Right lobe of liver (tissue), 6 donors: ENCODE results near the gene KIF4A. TPM values are rescaled to one million over a fixed set of nuclear protein-coding genes. Genes with fewer than 3 reads are reported as not detected.

ENCODE experiments used
- ATAC-seq, 4 donors: fragments of 200-7000 bp; cut with Tn5 transposase; one replicate each; pipeline ENCODE4 v1.9.1; 2020; ENCODE audit warnings: mild to moderate bottlenecking in 4 of 4, moderate library complexity in 4 of 4
- DNase-seq, 3 donors: peaks; one replicate each; pipeline ENCODE4 v3.0.0-alpha.2; 2020
- H3K27ac ChIP-seq, 3 donors: fragments of 200-600 bp; one replicate each; pipeline ENCODE4 v1.8.0; 2022
- H3K27me3 ChIP-seq, 2 donors: fragments of 200-600 bp; one replicate each; pipeline ENCODE4 v1.8.0; 2022
- H3K36me3 ChIP-seq, 4 donors: fragments of 200-600 bp; sonication (generic) in 1 of 4; one replicate each; pipeline versions ENCODE4 v1.5.1 to v1.8.0; 2017 to 2022; ENCODE audit warnings: control low read depth in 1 of 4
- H3K4me1 ChIP-seq, 4 donors: fragments of 200-600 bp; sonication (generic) in 1 of 4; one replicate each; pipeline versions ENCODE4 v1.5.1 to v1.8.0; 2017 to 2022; ENCODE audit warnings: control low read depth in 1 of 4
- H3K4me3 ChIP-seq, 3 donors: fragments of 200-600 bp; one replicate each; pipeline ENCODE4 v1.8.0; 2022
- H3K9me3 ChIP-seq, 4 donors: fragments of 200-600 bp; sonication (generic) in 1 of 4; one replicate each; pipeline versions ENCODE4 v1.5.1 to v1.8.0; 2017 to 2022; ENCODE audit warnings: control low read depth in 1 of 4
- CTCF ChIP-seq, 4 donors: fragments of 200-600 bp in 3 of 4; fragments of 450-650 bp in 1 of 4; IDR thresholded peaks; one replicate each; pipeline versions ENCODE4 v1.5.1 to v1.8.0; 2016 to 2022; ENCODE audit warnings: antibody characterized with exemption in 4 of 4, mild to moderate bottlenecking in 2 of 4
- POLR2A ChIP-seq: fragments of 450-650 bp; IDR thresholded peaks from one replicate; pipeline ENCODE4 v1.6.1; 2017; ENCODE audit warnings: antibody characterized with exemption, mild to moderate bottlenecking
- WGBS: methylation state at CpG from one replicate; pipeline ENCODE4 v1.1.6; 2018; ENCODE audit warnings: low coverage, low lambda C conversion rate; ENCODE audit not compliant: insufficient coverage; ENCODE audit errors: missing lambda C conversion rate; 5-methylcytosine and 5-hydroxymethylcytosine counted together
- intact Hi-C, 2 donors: fragments of 100-400 bp; cut with DNase I; formaldehyde crosslinking; loops; one replicate each; pipeline versions ENCODE4 v1.11.2 to v1.14.1; 2022
- total RNA-seq, 6 experiments: library from RNA; depleted of rRNA in 2 of 6; stranded (reverse); fragments of >200 nt in 2 of 6; fragmentation: NEBNext Ultra II Directional in 3 of 6; extraction: Animal tissue kit (Norgen Biotek cat#: 25700) in 3 of 6; gene quantifications; one replicate each; pipeline versions ENCODE4 v1.1.0 to v1.2.4, GENCODE V29; 2016 to 2023
- donor health status: DM: no; HTN: yes; CAD: no.
- donor health status: DM: no; HTN: no; CAD: no.
- donor health status: DM: no; HTN: no; CAD: no.
- donor health status: DM: no; HTN: yes; CAD: no.
- donor health status: DM: no; HTN: yes; CAD: no.

The KIF4A gene
- total RNA-seq, 6 experiments from 2014 or later: 0.19 to 1.4 (median 0.68) TPM; not detected in 1

- DNase-seq (peak; percentile 86 to 90 (median 88)), ATAC-seq (peak; percentile 90 to 95 (median 92))
- no peaks in the 10 kb centered on the region for H3K36me3 ChIP-seq
- H3K9me3 ChIP-seq: no peaks in the 10 kb centered on the region
- no peaks in the 10 kb centered on the region for H3K4me1 ChIP-seq
- H3K27me3 ChIP-seq: no peaks in the 10 kb centered on the region
- WGBS: 60% methylated on average over 3 of the region's 45 CpGs
- TF ChIP-seq CTCF (IDR thresholded peaks at IDR 0.05): no peak
- no peak for TF ChIP-seq POLR2A
- H3K4me3 ChIP-seq: peak overlapping the region; percentile 45 to 60 (median 58)
- intact Hi-C loops: no loop called here
- H3K27ac ChIP-seq: peak overlapping the region in 2 of 3 donors; percentile 38 to 52
These were observed 144.5 kb downstream of the KIF4A start for GRCh38 chrX:70434352-70434866.

GRCh38 chrX:70434914-70435586 is 145.1 kb downstream of the KIF4A start:
- no peak for TF ChIP-seq CTCF (IDR thresholded peaks at IDR 0.05)
- no peak for TF ChIP-seq POLR2A
- H3K27ac ChIP-seq: no peak overlapping the region
- 32% methylated on average over 7 of the region's 17 CpGs for WGBS
- ATAC-seq: no peak
- intact Hi-C loops: no loop called here
- H3K9me3 ChIP-seq: no peaks in the 10 kb centered on the region
- DNase-seq: no peak
- H3K4me1 ChIP-seq: no peaks in the 10 kb centered on the region
- peak overlapping the region; percentile 45 to 60 (median 58) for H3K4me3 ChIP-seq
- no peaks in the 10 kb centered on the region for H3K27me3 ChIP-seq
- H3K36me3 ChIP-seq: no peaks in the 10 kb centered on the region

- Histone ChIP-seq H3K27me3 (no peaks in the 10 kb centered on the region), H3K27ac (no peak overlapping the region), H3K4me1 (no peaks in the 10 kb centered on the region), H3K4me3 (no peak overlapping the region), H3K36me3 (no peaks in the 10 kb centered on the region), H3K9me3 (no peaks in the 10 kb centered on the region)
- 58% methylated on average over 6 of the region's 16 CpGs for WGBS
- DNase-seq (no peak), ATAC-seq (no peak)
- no peak for TF ChIP-seq CTCF (IDR thresholded peaks at IDR 0.05)
- no peak for TF ChIP-seq POLR2A
- intact Hi-C loops: no loop called here
These were observed 146.4 kb downstream of the KIF4A start for GRCh38 chrX:70436343-70436742.

GRCh38 chrX:70437011-70437410 is 147.1 kb downstream of the KIF4A start:
- intact Hi-C loops: no loop called here
- no peak for ATAC-seq
- Histone ChIP-seq H3K27me3 (no peaks in the 10 kb centered on the region), H3K4me1 (no peaks in the 10 kb centered on the region), H3K36me3 (no peaks in the 10 kb centered on the region), H3K9me3 (no peaks in the 10 kb centered on the region), H3K4me3 (no peak overlapping the region), H3K27ac (no peak overlapping the region)
- WGBS: 9% methylated on average over 2 of the region's 2 CpGs
- TF ChIP-seq CTCF (IDR thresholded peaks at IDR 0.05) (no peak), POLR2A (no peak)
- no peak for DNase-seq
